HG03558 (cell line): Measurements from ENCODE around the gene GABBR2.
"Not testable (repeated sequence)": the region's sequence is repeated elsewhere in the genome, so short reads cannot be mapped to it uniquely, and the experiment has no call there.

ENCODE experiments used
- ATAC-seq: cut with Tn5 transposase; IDR thresholded peaks from one replicate; pipeline ENCODE4 v1.9.1; 2021; ENCODE audit warnings: moderate number of reproducible peaks; ENCODE audit not compliant: unreplicated experiment; ENCODE audit errors: extremely low read depth

The GABBR2 gene

GRCh38 chr9:98291820-98292219, 416.9 kb downstream of the GABBR2 start:
- no peak for ATAC-seq

- no peak for ATAC-seq
These were observed 418.3 kb downstream of the GABBR2 start for GRCh38 chr9:98290411-98290810.

- ATAC-seq = no peak
These were observed 419.0 kb downstream of the GABBR2 start for GRCh38 chr9:98289614-98290201.

- ATAC-seq = no peak
These were observed 419.9 kb downstream of the GABBR2 start for GRCh38 chr9:98288881-98289280.

GRCh38 chr9:98287384-98287783, 421.4 kb downstream of the GABBR2 start:
- no peak for ATAC-seq

- ATAC-seq = no peak
These were observed 423.3 kb downstream of the GABBR2 start for GRCh38 chr9:98285446-98285845.

- no peak for ATAC-seq
These were observed 424.0 kb downstream of the GABBR2 start for GRCh38 chr9:98284754-98285153.

- not testable (repeated sequence) for ATAC-seq
These were observed 425.6 kb downstream of the GABBR2 start for GRCh38 chr9:98283143-98283542.

GRCh38 chr9:98281281-98281680, 427.5 kb downstream of the GABBR2 start:
- ATAC-seq = no peak

GRCh38 chr9:98280574-98280973, 428.2 kb downstream of the GABBR2 start:
- no peak for ATAC-seq

GRCh38 chr9:98280162-98280561, 428.6 kb downstream of the GABBR2 start:
- no peak for ATAC-seq

GRCh38 chr9:98276907-98277469, 431.7 kb downstream of the GABBR2 start:
- ATAC-seq = no peak

- no peak for ATAC-seq
These were observed 433.6 kb downstream of the GABBR2 start for GRCh38 chr9:98275159-98275558.

- no peak for ATAC-seq
These were observed 436.7 kb downstream of the GABBR2 start for GRCh38 chr9:98272083-98272482.

- ATAC-seq = no peak
These were observed 437.3 kb downstream of the GABBR2 start for GRCh38 chr9:98271479-98271878.

- ATAC-seq = not testable (repeated sequence)
These were observed 438.5 kb downstream of the GABBR2 start for GRCh38 chr9:98270284-98270683.

GRCh38 chr9:98269652-98270051, 439.1 kb downstream of the GABBR2 start:
- not testable (repeated sequence) for ATAC-seq

- not testable (repeated sequence) for ATAC-seq
These were observed 441.2 kb downstream of the GABBR2 start for GRCh38 chr9:98267556-98267955.

GRCh38 chr9:98264516-98264915, 444.2 kb downstream of the GABBR2 start:
- no peak for ATAC-seq

- no peak for ATAC-seq
These were observed 445.0 kb downstream of the GABBR2 start for GRCh38 chr9:98263482-98264357.

- ATAC-seq = no peak
These were observed 445.7 kb downstream of the GABBR2 start for GRCh38 chr9:98263080-98263479.
